NB4 (cell line): Measurements from ENCODE around the gene IPO13.

Source experiments
- DNase-seq: peaks from one replicate; pipeline ENCODE4 v3.0.0; 2010; ENCODE audit warnings: low read depth
- H3K4me3 ChIP-seq: one replicate; pipeline ENCODE4 v1.5.1; 2011; ENCODE audit warnings: mild to moderate bottlenecking, low read depth, low read length, moderate library complexity
- MYC ChIP-seq: IDR thresholded peaks from 2 replicates; pipeline ENCODE4 v1.6.1; 2011; ENCODE audit warnings: low read depth, low read length
- POLR2A ChIP-seq: IDR thresholded peaks from 2 replicates; pipeline ENCODE4 v1.6.1; 2011; ENCODE audit warnings: mild to moderate bottlenecking; ENCODE audit not compliant: insufficient read length; ENCODE audit errors: extremely low read depth
- TF ChIP-seq, protein P1 (sequence below): IDR thresholded peaks from 2 replicates; pipeline ENCODE4 v1.6.1; 2011; ENCODE audit warnings: low read depth, low read length
- TF ChIP-seq, protein P2 (sequence below): IDR thresholded peaks from one replicate; pipeline ENCODE4 v1.5.1; 2012; ENCODE audit warnings: low read depth, low read length

Gene IPO13

GRCh38 chr1:43994071-43994470 lies 47.3 kb downstream of the IPO13 start:
- TF ChIP-seq, protein P1, sequence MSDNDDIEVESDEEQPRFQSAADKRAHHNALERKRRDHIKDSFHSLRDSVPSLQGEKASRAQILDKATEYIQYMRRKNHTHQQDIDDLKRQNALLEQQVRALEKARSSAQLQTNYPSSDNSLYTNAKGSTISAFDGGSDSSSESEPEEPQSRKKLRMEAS, result no peak
- TF ChIP-seq, protein P2, sequence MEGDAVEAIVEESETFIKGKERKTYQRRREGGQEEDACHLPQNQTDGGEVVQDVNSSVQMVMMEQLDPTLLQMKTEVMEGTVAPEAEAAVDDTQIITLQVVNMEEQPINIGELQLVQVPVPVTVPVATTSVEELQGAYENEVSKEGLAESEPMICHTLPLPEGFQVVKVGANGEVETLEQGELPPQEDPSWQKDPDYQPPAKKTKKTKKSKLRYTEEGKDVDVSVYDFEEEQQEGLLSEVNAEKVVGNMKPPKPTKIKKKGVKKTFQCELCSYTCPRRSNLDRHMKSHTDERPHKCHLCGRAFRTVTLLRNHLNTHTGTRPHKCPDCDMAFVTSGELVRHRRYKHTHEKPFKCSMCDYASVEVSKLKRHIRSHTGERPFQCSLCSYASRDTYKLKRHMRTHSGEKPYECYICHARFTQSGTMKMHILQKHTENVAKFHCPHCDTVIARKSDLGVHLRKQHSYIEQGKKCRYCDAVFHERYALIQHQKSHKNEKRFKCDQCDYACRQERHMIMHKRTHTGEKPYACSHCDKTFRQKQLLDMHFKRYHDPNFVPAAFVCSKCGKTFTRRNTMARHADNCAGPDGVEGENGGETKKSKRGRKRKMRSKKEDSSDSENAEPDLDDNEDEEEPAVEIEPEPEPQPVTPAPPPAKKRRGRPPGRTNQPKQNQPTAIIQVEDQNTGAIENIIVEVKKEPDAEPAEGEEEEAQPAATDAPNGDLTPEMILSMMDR, result no peak
- TF ChIP-seq MYC, result no peak
- no peak for TF ChIP-seq POLR2A
- H3K4me3 ChIP-seq, result no peak overlapping the region
- no peak for DNase-seq

DNA sequence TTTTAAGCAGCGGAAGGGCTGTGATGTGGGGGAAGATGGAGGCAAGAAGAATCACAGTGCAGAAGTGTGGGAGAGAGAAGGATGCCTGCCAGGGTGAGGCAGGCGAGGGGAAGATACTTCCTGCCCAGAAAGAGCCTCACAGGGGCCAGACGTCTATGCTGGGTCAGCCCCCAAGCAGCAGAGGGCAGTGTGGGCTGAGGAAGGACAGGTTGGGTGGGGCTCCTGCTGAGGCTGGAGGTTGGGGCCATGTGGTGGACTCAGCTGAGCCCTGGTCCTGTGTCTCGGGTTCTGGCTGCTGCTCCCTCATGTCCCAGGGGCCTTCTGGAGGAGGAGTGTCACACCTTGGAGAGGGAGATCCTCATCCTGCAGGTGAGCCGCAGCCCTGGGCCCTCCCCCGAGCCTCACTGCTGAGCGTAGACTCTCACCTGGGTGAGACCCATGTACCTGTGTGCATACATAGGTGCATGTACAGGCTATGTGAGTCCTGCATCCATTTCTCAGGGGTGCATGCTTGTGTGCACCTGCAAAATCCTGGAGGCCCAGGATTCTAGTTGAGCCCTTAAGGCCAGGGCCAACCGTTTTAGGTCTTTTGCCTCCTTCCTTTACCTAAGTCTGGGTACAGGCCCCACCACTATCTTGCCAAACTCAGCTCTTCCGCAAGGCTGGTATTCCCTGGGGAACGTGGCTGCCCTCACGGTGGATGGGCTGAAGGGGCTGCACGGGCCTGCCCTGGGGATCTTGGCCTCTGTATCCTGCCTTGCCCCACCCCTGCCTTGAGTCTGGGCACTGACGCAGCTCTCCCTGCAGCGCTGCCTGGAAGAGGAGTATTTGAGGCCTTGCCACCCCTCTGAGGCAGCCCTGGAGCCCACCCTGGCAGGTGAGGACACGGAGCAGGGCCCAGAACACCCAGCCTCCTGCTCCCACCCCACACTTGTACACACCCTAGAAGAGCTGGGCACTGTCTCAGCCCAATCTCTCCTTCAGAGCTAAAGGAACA lies 48.3 kb downstream of the IPO13 start:
- TF ChIP-seq POLR2A (no peak), MYC (peak; percentile 59)
- TF ChIP-seq, protein P2, result peak; percentile 45
- TF ChIP-seq, protein P1, result peak; percentile 46; the same call in 1 of the 2 replicates
- DNase-seq, result peak; percentile 68
- no peak overlapping the region for H3K4me3 ChIP-seq

GRCh38 chr1:43995984-43996732 lies 49.4 kb downstream of the IPO13 start:
- DNase-seq, result no peak
- TF ChIP-seq MYC (no peak), POLR2A (no peak)
- TF ChIP-seq, protein P2, result no peak
- TF ChIP-seq, protein P1, result no peak
- H3K4me3 ChIP-seq, result no peak overlapping the region

DNA sequence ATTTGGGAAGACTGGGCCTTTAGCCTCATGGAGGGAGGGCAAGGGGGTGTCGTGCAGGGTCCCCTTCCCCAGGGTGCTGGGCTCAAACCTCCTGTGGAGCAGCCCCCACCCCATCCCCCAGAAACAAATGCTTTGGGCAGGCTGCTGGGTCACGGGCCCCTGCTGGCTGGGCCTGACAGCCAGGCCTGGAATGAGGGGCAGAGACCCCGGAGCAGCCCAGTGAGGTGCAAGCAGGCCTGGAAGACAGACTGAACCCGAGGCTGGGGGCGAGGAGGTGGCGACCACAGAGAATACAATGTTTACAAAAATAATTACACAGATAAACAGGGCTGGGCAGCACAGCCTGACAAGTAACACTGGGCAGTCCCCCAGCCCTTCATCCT lies 50.0 kb downstream of the IPO13 start:
- TF ChIP-seq, protein P1, result no peak
- no peak for TF ChIP-seq MYC
- TF ChIP-seq, protein P2, result no peak
- no peak for TF ChIP-seq POLR2A
- H3K4me3 ChIP-seq, result no peak overlapping the region
- no peak for DNase-seq

DNA sequence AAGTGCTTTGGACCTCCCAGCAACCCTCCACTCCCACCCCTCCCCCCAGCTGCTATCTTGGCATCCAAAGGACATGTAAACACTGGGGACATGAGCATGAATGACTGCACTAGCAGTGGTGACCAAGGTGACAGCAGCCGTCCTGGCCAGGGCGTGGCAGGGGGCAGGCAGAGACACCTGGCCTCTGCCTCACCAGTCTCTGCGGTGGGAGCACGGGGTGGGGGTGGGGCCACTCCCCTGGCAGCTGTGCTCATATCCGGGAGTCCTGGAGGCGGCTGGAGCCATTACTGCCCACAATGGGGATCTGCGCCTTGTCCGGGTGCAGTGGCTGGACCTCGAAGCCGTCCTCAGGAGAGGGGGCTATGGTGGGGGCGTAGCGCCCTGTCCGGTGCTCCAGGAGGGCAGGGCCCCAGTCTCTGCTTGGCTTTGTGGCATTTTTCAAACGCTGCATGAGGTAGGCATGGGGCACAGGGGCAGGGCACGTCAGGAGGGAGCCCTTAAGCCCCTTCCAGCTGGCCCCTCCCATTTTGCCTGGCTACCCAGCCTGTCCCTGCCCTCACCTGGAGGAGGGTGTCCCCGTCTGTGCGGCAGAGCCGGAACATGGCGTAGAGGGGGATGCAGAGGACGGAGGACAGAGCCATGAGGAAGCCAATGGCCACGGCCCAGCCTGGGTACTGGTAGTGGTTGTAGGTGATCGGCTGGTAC lies 50.7 kb downstream of the IPO13 start:
- no peak for DNase-seq
- H3K4me3 ChIP-seq, result no peak overlapping the region
- TF ChIP-seq, protein P1, result no peak
- no peak for TF ChIP-seq POLR2A
- TF ChIP-seq, protein P2, result no peak
- TF ChIP-seq MYC, result no peak
